Measurements from ENCODE around the gene CORO7.

GRCh38 chr16:4365014-4365406 is 51.4 kb downstream of the CORO7 start:
- no peak for TF ChIP-seq POLR2AphosphoS5 (IDR thresholded peaks at IDR 0.05; ENCODE audit: low read depth, low read length)
- TF ChIP-seq TAF1 (IDR thresholded peaks at IDR 0.05; ENCODE audit: borderline replicate concordance, insufficient read depth, low read length): no peak
- no peak for TF ChIP-seq REST (IDR thresholded peaks at IDR 0.05; ENCODE audit: insufficient read depth in 1 of 2, low read depth in 2 of 2, low read length in 2 of 2)

Data from PFSK-1 (cell line).